ENCODE data around the gene ATP2C2.

The ATP2C2 gene

DNA sequence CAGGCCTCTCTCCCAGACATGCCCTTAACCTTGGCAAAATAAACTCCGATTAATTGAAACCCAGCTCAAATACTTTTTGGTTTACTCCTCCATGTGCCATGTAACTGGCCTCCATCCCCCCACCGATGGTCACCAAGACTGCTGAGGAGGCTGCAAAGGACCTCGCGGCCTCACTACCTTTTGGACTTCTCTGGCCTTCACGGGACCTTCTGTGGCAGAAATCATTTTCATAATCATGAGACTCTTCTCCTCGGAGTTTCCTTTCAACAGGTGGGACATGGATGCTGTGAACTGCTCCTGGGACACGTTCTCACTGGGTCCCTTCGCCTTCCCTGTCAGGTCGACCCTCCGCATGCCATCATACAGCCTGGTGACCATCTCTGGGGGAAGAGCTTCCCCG is 127.2 kb downstream of the ATP2C2 start:
- no peak overlapping the region for H3K4me3 ChIP-seq (ENCODE audit: low read length)
- H3K9me3 ChIP-seq (replicated peaks; ENCODE audit: insufficient read depth, low read length), result no peaks in the 10 kb centered on the region
- TF ChIP-seq CTCF (IDR thresholded peaks at IDR 0.05; ENCODE audit: low read length), result no peak
- no peak for TF ChIP-seq EZH2phosphoT487 (IDR thresholded peaks at IDR 0.05; ENCODE audit: low read length)
- no peak for TF ChIP-seq EZH2 (optimal IDR thresholded peaks at IDR 0.05; ENCODE audit: low read depth, low read length)
- no peak overlapping the region for H3K4me2 ChIP-seq (ENCODE audit: low read depth, low read length)
- H3K79me2 ChIP-seq (ENCODE audit: low read length), result no peaks in the 10 kb centered on the region
- H3K4me1 ChIP-seq (ENCODE audit: low read length), result no peaks in the 10 kb centered on the region
- H2AFZ ChIP-seq (ENCODE audit: low read length), result no peak overlapping the region
- no peak overlapping the region for H3K27ac ChIP-seq (ENCODE audit: low read length)
- no peaks in the 10 kb centered on the region for H3F3A ChIP-seq (ENCODE audit: insufficient read depth, low read length)
- H3K9me2 ChIP-seq (replicated peaks; ENCODE audit: insufficient read depth, low read length), result no peaks in the 10 kb centered on the region
- no peak overlapping the region for H3K9ac ChIP-seq (ENCODE audit: low read length)
- H4K20me1 ChIP-seq (ENCODE audit: insufficient read depth, low read length), result no peaks in the 10 kb centered on the region
- no peak for DNase-seq
- H3K27me3 ChIP-seq (replicated peaks; ENCODE audit: insufficient read depth, low read length), result no peaks in the 10 kb centered on the region
- H3K36me3 ChIP-seq (replicated peaks; ENCODE audit: insufficient read depth, low read length), result no peaks in the 10 kb centered on the region

DNA sequence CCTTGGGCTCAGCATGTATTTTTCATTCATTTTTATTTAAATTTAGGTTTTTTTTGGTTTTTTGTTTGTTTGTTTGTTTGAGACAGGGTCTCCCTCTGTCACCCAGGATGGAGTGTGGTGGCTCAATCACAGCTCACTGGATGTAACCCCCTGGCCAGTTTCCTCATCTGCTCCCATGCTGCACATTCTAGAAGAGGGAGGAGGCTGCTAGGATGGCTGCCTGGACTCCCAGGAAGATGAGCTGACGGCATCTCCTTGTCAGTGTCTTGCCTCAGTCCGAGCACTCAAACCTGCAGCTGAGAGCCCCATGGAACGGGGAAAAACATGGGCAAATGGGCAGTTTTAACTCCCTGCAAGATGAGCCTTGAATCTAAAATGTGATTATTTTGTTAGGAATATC is 128.7 kb downstream of the ATP2C2 start:
- Histone ChIP-seq H3K36me3 (replicated peaks; ENCODE audit: insufficient read depth, low read length) (no peaks in the 10 kb centered on the region), H3K79me2 (ENCODE audit: low read length) (no peaks in the 10 kb centered on the region), H3K4me2 (ENCODE audit: low read depth, low read length) (no peak overlapping the region), H2AFZ (ENCODE audit: low read length) (no peak overlapping the region), H3K4me3 (ENCODE audit: low read length) (no peak overlapping the region), H3F3A (ENCODE audit: insufficient read depth, low read length) (no peaks in the 10 kb centered on the region), H3K27me3 (replicated peaks; ENCODE audit: insufficient read depth, low read length) (no peaks in the 10 kb centered on the region), H3K9ac (ENCODE audit: low read length) (no peak overlapping the region), H3K9me3 (replicated peaks; ENCODE audit: insufficient read depth, low read length) (no peaks in the 10 kb centered on the region), H3K27ac (ENCODE audit: low read length) (no peak overlapping the region), H4K20me1 (ENCODE audit: insufficient read depth, low read length) (no peaks in the 10 kb centered on the region), H3K4me1 (ENCODE audit: low read length) (no peaks in the 10 kb centered on the region), H3K9me2 (replicated peaks; ENCODE audit: insufficient read depth, low read length) (no peaks in the 10 kb centered on the region)
- no peak for DNase-seq
- no peak for TF ChIP-seq EZH2 (optimal IDR thresholded peaks at IDR 0.05; ENCODE audit: low read depth, low read length)
- TF ChIP-seq EZH2phosphoT487 (IDR thresholded peaks at IDR 0.05; ENCODE audit: low read length), result no peak
- no peak for TF ChIP-seq CTCF (IDR thresholded peaks at IDR 0.05; ENCODE audit: low read length)

DNA sequence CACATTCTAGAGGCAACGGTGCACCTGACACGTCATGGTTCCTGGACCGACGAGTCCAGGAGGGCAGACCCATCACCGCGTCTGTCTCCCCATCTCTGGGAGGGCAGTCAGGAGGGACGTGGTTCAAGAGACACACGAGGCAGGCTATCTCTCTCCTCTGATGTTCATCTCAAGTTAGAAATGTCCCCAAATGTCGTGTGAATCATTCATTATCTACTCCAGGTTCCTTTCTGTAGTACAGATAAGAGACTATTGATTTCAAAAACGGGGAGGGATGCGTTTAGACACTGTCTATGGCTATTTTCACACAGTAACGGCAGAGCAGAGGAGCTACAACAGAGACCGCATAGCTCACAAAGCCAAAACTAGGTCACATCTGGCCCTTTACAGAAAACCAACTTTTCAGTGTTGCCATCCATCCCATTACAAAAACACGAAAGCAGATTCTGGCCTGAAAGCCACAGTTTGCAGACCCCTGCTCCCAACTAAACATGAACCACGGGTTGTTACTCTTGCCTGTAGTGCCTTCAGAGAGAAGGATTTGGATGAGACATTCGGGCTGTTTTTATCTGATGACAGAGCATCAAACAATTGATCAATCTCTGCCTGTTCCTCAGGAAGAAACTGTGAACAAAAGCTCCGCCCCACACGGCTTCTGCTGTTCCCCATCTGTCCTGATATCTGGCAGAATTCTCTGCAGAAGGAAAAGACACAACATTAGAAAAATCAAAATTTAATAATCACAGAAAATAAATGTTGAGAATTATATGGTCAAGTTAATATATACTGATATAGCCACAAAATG is 129.3 kb downstream of the ATP2C2 start:
- H3K79me2 ChIP-seq (ENCODE audit: low read length), result no peaks in the 10 kb centered on the region
- no peak overlapping the region for H3K4me3 ChIP-seq (ENCODE audit: low read length)
- H3F3A ChIP-seq (ENCODE audit: insufficient read depth, low read length), result no peaks in the 10 kb centered on the region
- H4K20me1 ChIP-seq (ENCODE audit: insufficient read depth, low read length), result no peaks in the 10 kb centered on the region
- H2AFZ ChIP-seq (ENCODE audit: low read length), result no peak overlapping the region
- no peak for DNase-seq
- H3K9me3 ChIP-seq (replicated peaks; ENCODE audit: insufficient read depth, low read length), result no peaks in the 10 kb centered on the region
- no peaks in the 10 kb centered on the region for H3K36me3 ChIP-seq (replicated peaks; ENCODE audit: insufficient read depth, low read length)
- no peak overlapping the region for H3K27ac ChIP-seq (ENCODE audit: low read length)
- no peak overlapping the region for H3K9ac ChIP-seq (ENCODE audit: low read length)
- TF ChIP-seq EZH2phosphoT487 (IDR thresholded peaks at IDR 0.05; ENCODE audit: low read length) (no peak), EZH2 (optimal IDR thresholded peaks at IDR 0.05; ENCODE audit: low read depth, low read length) (no peak), CTCF (IDR thresholded peaks at IDR 0.05; ENCODE audit: low read length) (no peak)
- no peaks in the 10 kb centered on the region for H3K9me2 ChIP-seq (replicated peaks; ENCODE audit: insufficient read depth, low read length)
- H3K27me3 ChIP-seq (replicated peaks; ENCODE audit: insufficient read depth, low read length), result no peaks in the 10 kb centered on the region
- H3K4me2 ChIP-seq (ENCODE audit: low read depth, low read length), result no peak overlapping the region
- H3K4me1 ChIP-seq (ENCODE audit: low read length), result no peaks in the 10 kb centered on the region
